ENCODE results near the gene KCNAB1.

The KCNAB1 gene

DNA sequence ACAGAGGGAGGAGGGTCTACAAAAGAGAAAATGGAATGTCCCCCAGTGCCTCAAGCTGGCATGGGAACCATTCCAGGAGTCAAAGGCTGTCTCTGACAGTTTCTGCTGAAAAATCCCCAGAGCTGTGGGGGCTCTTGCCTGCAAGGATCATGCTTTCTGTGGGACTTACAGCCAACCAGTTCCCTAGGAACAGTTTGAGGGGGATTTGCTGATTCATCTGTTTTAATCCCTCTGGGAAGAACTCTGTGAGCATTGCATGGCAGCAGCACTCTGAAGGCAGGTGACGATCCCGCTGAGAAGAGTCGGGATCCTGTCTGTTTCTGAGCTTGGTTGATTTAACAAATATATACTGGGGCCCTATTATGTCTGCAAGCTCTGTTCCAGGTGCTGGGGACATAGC lies 258.5 kb downstream of the KCNAB1 start:
- FAIRE-seq = no peak

DNA sequence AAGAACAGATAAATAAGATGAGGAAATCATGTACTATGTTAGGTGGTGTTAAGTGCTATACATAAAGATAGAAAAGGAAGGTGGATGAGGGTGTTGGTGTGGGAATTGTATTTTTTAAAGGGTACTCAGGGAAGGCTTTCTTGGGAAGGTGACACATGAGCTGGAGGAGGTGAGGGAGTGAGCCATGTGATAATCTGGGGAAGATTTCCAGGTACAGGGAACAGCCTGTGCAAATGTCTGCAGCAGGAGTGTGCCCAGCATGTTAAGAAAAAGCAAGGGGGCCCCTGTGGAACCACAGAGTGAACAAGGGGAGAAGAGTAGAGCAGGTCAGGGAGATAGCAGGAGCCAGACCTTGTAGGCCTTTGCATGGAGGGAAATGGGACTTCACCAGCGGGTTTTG lies 258.9 kb downstream of the KCNAB1 start:
- no peak for FAIRE-seq

DNA sequence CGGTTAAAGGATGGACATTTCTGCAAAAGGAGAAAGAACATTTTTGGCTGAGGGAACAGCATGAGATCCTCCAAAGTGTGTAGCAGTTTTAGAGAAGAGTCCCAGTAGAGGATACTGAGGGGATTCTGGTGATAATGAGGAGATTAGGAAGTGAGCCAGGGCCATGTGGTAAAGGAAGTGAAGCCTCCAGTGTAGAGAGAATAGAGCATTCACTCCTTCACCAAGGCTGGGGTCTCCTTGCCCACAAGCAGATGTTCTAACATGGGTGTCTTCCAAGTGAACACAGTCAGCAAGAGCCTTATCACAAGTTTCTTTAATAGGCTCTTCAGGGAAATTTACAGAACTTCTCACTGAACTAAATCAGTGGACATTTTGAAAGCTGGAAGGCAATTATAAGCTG lies 260.9 kb downstream of the KCNAB1 start:
- FAIRE-seq = no peak

GRCh38 chr3:156382458-156383346 lies 262.3 kb downstream of the KCNAB1 start:
- no peak for FAIRE-seq

DNA sequence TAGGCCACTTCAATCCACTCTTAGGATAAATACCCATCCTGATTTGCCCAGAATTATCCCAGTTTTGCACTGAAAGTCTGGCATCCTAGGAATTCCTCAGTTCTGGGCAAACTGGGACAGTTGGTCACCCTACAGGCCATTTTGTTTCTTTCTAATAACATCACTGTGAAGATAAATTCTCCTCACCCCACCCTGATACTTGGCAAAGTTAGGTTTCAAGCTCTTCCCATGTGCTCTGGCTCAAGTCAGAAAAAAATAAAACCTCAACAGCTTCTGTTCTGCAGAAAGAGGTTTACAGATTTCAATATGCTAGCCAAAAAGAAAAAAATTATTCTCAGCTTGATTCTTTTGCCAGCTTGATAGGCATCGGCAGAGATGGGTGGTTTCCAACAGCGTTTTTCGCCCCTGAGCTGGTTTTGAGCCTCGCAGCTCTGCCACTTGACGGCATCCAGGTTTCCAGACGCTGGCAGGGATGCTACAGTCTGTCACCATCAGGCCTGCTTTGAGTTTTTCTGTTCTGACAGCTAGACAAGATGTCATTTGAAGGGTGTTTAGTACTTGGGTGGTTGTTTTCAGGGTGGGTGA lies 263.2 kb downstream of the KCNAB1 start:
- no peak for FAIRE-seq

GRCh38 chr3:156388497-156389448 lies 268.4 kb downstream of the KCNAB1 start:
- no peak for FAIRE-seq

DNA sequence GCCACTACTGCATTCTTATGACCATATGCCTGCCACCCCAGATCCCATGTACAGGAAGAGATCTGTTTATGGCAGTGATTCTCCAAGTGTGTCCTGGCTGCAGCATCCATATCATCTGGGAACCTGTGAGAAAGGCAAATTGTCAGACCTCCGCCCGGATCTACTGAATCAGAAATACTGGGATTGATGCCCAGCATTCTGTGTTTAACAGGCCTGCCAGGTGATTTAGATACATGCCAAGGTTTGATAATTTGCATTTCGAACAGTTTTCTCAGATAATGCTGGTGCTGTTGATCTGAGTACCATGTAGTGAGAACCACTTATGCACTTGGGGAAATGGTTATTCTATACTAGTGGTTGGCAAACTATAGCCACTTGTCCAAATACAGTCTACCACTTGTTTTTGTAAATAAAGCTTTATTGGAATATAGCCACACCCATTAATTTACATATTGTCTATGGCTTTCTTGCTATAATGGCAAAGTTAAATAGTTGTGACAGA lies 269.1 kb downstream of the KCNAB1 start:
- no peak for FAIRE-seq

DNA sequence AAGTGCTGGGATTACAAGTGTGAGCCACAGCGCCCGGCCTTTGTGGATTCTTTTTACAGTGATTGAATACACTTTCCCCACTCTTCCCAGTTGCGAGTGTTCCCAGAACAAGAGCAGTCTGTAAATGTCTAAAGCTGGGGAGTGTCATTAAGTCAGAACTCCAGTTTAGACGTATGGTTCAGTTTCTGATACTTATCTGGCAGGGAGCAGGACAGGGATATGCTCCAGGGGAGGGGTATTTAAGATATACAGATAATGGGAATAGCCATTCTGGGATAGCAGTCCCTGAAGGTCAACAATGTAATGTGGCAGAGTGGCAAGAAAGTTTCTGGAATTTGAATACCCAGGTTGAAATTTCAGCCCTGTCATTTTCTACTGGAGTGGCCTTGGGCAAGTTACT lies 270.5 kb downstream of the KCNAB1 start:
- FAIRE-seq = no peak

DNA sequence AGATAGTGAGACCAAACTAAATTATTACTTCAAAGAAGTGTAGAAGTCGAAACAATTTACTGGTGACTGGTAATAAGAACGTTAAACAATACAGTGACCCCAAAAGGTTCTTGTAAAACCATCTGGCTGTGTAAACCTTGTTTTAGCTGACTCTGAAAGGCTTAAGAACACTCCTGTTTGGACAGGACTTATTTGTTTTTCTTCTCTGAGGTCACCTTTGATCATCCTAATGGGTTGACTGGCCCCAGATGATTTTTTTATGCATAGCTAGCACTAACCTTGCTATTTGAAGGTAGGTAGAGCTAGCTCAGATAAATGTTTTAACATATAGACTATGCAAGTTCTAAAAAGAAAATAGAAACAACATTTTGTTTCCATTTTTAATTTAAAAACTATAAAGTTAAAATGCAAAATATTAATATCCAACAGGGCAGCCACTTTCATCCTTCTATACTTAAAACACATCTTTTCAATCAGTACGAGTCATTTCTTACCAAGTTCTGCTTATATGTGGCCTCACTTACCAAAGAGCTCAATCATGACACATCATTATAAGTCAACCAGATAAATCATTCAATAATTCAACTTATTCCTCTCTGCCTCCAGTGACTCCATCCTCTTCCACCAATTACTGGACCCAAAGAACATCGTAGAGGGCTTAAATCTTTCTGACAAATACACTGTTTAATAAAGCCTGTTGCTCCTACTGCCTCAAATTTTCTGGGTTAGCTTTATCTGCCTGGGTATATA lies 275.8 kb downstream of the KCNAB1 start:
- FAIRE-seq = peak; percentile 90

DNA sequence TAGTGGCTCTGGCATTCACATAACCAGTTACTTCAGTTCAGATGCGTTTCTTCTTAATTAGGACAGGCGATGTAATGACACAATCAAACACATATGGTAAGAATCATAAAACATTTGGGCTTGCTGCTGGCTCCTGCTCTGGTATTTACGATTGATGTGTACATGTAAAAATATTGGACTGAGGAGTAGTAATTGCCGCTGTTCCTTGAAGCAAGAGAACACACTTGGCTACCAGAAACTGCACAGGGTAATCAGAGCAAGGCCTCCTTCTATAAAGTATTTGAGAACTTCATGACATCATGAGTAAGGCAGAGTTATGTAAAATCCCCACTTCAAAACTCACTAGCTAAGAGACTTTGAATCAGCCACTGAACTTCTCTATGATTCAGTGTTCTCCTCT lies 276.5 kb downstream of the KCNAB1 start:
- peak; percentile 41 for FAIRE-seq

DNA sequence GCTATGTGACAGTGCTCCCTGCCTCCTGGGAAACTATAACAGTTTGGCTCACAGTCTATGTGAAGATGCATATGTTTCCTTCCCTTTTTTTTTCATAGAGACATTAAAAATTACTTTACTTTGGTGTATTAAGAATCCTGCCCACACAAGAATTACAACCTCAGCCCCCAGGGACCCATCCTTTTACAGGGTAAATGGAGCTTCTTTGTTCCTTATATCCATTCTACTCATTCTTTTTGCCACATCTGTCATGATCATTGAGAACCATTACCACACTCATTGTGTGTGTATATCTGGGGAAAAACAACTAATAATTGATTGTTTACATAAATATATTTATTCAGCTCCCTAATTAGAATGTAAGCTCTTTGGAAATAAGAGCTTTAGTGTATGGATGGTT lies 277.2 kb downstream of the KCNAB1 start:
- no peak for FAIRE-seq

- FAIRE-seq = no peak
These were observed 279.7 kb downstream of the KCNAB1 start for GRCh38 chr3:156400062-156400461.

DNA sequence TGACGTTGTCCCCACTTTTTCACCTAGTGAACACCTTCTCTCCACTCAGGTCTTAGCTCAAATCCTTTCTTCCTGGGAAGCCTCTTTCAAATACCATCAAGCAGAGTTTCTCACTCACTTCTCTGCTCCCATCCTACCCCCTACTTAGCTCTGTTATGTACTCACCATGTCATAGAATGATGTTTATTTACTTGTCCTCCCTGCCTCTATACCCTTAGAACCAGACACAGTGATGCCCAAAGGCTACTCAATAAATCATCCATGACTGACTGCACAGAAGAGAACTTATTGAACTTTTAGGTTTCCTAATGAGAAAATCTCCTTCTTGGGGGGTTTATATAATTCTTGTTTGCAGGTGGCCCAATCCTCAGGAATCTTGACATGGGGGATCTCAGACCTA lies 280.4 kb downstream of the KCNAB1 start:
- FAIRE-seq = no peak

GRCh38 chr3:156404217-156404616 lies 283.8 kb downstream of the KCNAB1 start:
- no peak for FAIRE-seq

DNA sequence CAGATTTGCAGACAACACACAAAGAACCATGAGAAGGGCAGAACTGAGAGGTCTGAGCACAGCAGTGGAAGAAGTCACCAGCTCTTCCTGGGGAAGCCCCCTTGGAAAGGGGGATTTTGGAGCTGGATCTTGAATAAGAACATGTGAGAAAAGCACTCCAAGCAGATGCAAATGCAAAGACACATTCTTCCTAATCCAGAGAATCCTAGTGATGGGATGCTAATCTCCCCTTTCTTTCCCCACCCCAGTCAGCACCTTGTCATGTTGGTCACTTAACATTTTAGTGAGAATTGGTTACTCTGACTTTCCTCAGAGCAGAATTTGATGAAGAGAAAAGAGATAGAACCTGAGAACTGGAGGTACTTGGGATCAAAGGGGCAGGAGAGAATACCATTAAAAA lies 286.0 kb downstream of the KCNAB1 start:
- FAIRE-seq = no peak

DNA sequence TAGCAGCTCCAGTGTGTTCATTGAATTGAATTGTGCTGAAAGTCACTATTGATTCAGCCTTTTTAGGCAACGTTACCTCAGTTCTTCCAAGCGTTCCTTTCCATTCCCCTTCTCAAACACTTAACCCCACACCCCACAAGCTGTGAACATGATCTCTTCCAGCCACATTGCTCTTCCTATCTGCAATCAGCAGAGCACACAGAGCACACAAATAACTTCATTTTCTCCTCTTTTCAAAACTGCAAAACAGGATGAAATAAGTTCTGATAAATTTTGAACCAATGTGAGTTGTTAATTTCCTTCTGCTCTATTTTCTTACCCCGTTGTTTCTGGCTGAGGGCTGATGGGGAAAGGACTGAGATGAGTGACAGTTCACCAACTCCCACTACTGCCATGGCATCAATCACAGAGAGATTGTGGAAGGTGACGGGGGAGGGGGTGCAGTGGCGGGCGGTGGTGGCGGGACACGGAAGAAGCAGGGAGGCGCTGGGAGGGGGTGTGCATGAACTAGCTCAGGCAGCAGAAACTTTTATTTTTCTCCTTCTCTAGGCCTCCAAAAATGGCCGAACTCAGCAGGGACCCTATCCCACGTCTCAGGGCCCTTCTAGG lies 287.3 kb downstream of the KCNAB1 start:
- no peak for FAIRE-seq

DNA sequence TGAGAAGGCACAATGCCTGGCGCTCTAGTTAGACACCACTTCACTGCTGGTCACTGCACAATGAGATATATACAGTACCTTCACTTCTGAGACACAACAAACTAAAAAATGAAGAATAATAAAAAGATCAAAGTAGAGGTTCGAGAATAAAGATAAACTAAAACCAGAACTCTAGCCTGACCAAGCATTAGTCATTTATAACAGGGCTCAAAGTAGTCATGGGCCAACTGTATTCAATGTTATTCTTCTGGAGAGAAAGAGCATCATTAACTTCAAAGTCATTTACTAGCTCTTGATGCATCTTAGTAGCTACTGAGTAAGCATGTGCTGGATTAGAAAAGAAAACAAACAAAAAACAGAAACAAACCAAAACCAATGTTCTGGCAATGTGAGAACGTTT lies 289.3 kb downstream of the KCNAB1 start:
- peak; percentile 97 for FAIRE-seq

DNA sequence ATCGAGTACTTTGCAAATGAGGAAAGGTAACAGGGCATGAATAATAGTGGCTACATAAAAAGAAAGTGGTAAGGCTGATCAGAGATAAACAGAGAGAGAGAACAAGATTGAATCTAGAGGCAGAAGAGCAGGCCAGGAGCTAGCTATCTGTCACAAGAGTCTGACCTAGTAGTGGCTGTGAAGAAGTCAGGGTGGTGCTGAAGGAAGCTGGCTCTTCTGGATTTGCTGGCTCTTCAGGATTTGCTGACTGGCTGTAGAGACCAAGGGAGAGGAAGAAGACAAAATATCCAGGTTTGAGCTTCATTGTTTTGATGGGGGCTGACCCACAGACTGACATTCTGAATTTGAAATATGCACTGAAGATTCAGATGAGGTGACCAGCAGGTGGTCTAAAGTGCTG lies 292.2 kb downstream of the KCNAB1 start:
- FAIRE-seq = no peak

DNA sequence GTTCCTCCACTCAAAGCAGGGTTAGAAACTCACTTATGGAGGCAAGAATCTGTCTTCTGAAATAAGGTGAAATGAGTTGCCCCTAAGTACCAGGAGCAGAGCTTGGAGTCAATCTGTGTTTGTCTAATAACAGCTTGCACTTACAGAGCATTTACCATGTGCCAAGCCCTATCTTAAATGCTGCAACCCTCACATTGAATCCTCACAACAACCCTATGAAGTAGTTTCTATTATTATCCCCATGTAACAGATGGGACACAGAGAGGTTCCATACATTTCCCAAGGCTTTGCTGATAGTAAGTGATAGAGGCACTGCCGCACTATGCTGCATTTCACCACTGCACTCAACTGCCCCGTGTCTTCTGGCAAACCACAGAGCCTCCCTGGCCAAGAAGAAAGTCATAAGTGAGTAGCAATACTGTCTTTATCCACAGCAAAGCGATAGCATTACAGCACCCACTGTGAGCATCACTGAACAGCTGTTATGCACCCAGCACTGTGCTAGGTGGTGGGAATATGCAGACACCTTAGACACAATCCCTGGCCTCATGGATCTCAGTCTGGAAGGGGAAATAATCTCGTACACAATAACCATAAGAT lies 293.0 kb downstream of the KCNAB1 start:
- no peak for FAIRE-seq

DNA sequence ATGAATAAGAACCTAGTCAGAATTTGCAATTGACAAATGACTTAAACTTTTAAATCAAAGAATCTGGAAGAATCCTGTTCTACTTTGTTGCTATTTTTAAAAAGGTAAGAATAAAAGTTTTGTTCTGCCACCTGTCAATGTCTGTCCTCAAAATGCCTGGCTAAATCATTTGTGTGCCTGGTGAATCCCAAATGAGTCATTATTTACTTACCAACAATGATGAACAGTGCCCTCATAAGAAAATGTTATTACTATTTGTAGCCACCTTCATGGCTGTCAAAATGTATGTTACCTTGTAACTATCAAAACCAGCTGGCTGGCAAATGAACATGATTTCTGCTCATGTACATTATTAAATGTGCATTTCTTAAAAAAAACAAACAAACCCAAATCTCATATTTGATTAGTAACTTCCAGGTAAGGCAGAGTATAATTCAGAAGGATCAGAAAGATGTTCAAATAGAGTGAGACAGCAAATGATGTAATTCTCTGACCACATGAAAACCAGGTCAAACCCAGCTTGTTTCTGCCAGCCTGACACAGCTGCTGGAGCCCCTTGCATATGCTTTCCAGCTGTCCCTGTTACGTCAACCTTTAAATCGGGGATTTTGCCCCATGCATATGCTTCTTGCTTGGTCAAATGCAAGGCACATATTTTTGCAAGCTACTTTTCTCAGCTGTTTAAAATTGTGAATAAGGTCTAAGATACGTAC lies 296.6 kb downstream of the KCNAB1 start:
- no peak for FAIRE-seq
